Neural cell (in vitro differentiated cells): Measurements from ENCODE around the gene SUCO. TPM values are rescaled to one million over a fixed set of nuclear protein-coding genes. Genes with fewer than 3 reads are reported as not detected.

Source experiments
- H2AFZ ChIP-seq: fragments of 200-600, 300-800 bp; sonication (generic), shearing (Covaris generic); 2 replicates; pipeline ENCODE4 v1.6.0; 2014; ENCODE audit warnings: low read depth, mild to moderate bottlenecking, antibody characterized with exemption, low read length, moderate library complexity
- H3F3A ChIP-seq: fragments of 200-600 bp; shearing (Covaris generic); 2 replicates; pipeline ENCODE4 v1.6.1; 2016; ENCODE audit warnings: mild to moderate bottlenecking, moderate library complexity, mixed read lengths, antibody characterized with exemption, low read length; ENCODE audit not compliant: insufficient read depth, poor library complexity, severe bottlenecking
- H3K27ac ChIP-seq: fragments of 200-600, 300-800 bp; sonication (generic), shearing (Covaris generic); 2 replicates; pipeline ENCODE4 v1.5.1; 2014; ENCODE audit warnings: mild to moderate bottlenecking, low read length, moderate library complexity
- H3K27me3 ChIP-seq: fragments of 300-800, 200-600 bp; sonication (generic), shearing (Covaris generic); 2 replicates; pipeline ENCODE4 v1.6.0; 2014; ENCODE audit warnings: mild to moderate bottlenecking, low read depth, low read length, moderate library complexity; ENCODE audit not compliant: insufficient read depth
- H3K36me3 ChIP-seq: fragments of 300-800, 200-600 bp; sonication (generic), shearing (Covaris generic); 2 replicates; pipeline ENCODE4 v1.5.1; 2014; ENCODE audit warnings: mild to moderate bottlenecking, antibody characterized with exemption, low read length, moderate library complexity; ENCODE audit not compliant: insufficient read depth
- H3K4me2 ChIP-seq: fragments of 300-800, 200-600 bp; sonication (generic), shearing (Covaris generic); 2 replicates; pipeline ENCODE4 v1.6.0; 2014; ENCODE audit warnings: mild to moderate bottlenecking, low read length
- H3K4me3 ChIP-seq: fragments of 300-800, 200-600 bp; sonication (generic), shearing (Covaris generic); 2 replicates; pipeline ENCODE4 v1.5.1; 2014; ENCODE audit warnings: mild to moderate bottlenecking, low read length, moderate library complexity
- H3K79me2 ChIP-seq: fragments of 200-600 bp; shearing (Covaris generic); replicated peaks from 2 replicates; pipeline ENCODE4 v1.6.0; 2014; ENCODE audit warnings: mild to moderate bottlenecking, low read length, moderate library complexity; ENCODE audit not compliant: insufficient read depth
- H3K9ac ChIP-seq: fragments of 300-800, 200-600 bp; sonication (generic), shearing (Covaris generic); 2 replicates; pipeline ENCODE4 v1.6.1; 2016; ENCODE audit warnings: mild to moderate bottlenecking, low read length, mixed read lengths
- H3K9me2 ChIP-seq: fragments of 200-600 bp; shearing (Covaris generic); 2 replicates; pipeline ENCODE4 v1.6.1; 2016; ENCODE audit warnings: mild to moderate bottlenecking, low read length, mixed read lengths; ENCODE audit not compliant: insufficient read depth
- H3K9me3 ChIP-seq: fragments of 200-600, 300-800 bp; sonication (generic), shearing (Covaris generic); 2 replicates; pipeline ENCODE4 v1.6.1; 2016; ENCODE audit warnings: mild to moderate bottlenecking, mixed run types, low read length, moderate library complexity, mixed read lengths
- H4K20me1 ChIP-seq: fragments of 200-600 bp; shearing (Covaris generic); 2 replicates; pipeline ENCODE4 v1.6.1; 2016; ENCODE audit warnings: mild to moderate bottlenecking, mixed run types; ENCODE audit not compliant: insufficient read depth
- EP300 ChIP-seq: fragments of 450-650 bp; conservative IDR thresholded peaks from 2 replicates; pipeline ENCODE4 v1.6.1; 2014; ENCODE audit warnings: antibody characterized with exemption, mild to moderate bottlenecking, moderate library complexity; ENCODE audit not compliant: poor library complexity, severe bottlenecking
- EZH2 ChIP-seq: fragments of 200-600, 300-800 bp; shearing (Covaris generic), sonication (generic); IDR thresholded peaks from 2 replicates; pipeline ENCODE4 v1.6.1; 2014; ENCODE audit warnings: antibody characterized with exemption, low read length, borderline replicate concordance, mild to moderate bottlenecking; ENCODE audit not compliant: insufficient read depth, poor library complexity, severe bottlenecking
- MXI1 ChIP-seq: fragments of 450-650 bp; conservative IDR thresholded peaks from 2 replicates; pipeline ENCODE4 v1.6.1; 2014; ENCODE audit warnings: antibody characterized with exemption, mild to moderate bottlenecking; ENCODE audit not compliant: poor library complexity, severe bottlenecking
- POLR2AphosphoS5 ChIP-seq: IDR thresholded peaks from 2 replicates; pipeline ENCODE4 v1.6.1; 2012
- RAD21 ChIP-seq: fragments of 450-650 bp; conservative IDR thresholded peaks from 2 replicates; pipeline ENCODE4 v1.6.1; 2014; ENCODE audit warnings: antibody characterized with exemption, mild to moderate bottlenecking, moderate library complexity
- REST ChIP-seq: IDR thresholded peaks from 2 replicates; pipeline ENCODE4 v1.6.1; 2012; ENCODE audit warnings: borderline replicate concordance
- SMC3 ChIP-seq: fragments of 450-650 bp; conservative IDR thresholded peaks from 2 replicates; pipeline ENCODE4 v1.6.1; 2014; ENCODE audit warnings: antibody characterized with exemption, mild to moderate bottlenecking, moderate library complexity; ENCODE audit not compliant: poor library complexity
- TAF1 ChIP-seq: IDR thresholded peaks from 2 replicates; pipeline ENCODE4 v1.6.1; 2012; ENCODE audit warnings: low read depth
- polyA plus RNA-seq: library from polyadenylated mRNA; depleted of rRNA; stranded (reverse); fragments of >200 nt; gene quantifications from 2 replicates; pipeline ENCODE4 v1.2.3, GENCODE V29; 2014
- TF ChIP-seq, protein P1 (sequence below): fragments of 450-650 bp; IDR thresholded peaks from 2 replicates; pipeline ENCODE4 v1.5.1; 2014; ENCODE audit warnings: antibody characterized with exemption, mild to moderate bottlenecking, moderate library complexity; ENCODE audit not compliant: poor library complexity, severe bottlenecking

SUCO gene
- polyA plus RNA-seq, 1 donor from 2014 or later = 43.4 TPM

- Histone ChIP-seq H3K79me2 (no peaks in the 10 kb centered on the region), H3K9me3 (no peaks in the 10 kb centered on the region), H2AFZ (no peak overlapping the region), H3F3A (no peaks in the 10 kb centered on the region), H3K36me3 (peaks cover 11% of the 10 kb centered on the region), H3K4me2 (no peak overlapping the region), H3K9me2 (no peaks in the 10 kb centered on the region), H3K4me3 (no peak overlapping the region), H3K27me3 (no peaks in the 10 kb centered on the region), H3K9ac (no peak overlapping the region), H3K27ac (no peak overlapping the region), H4K20me1 (no peaks in the 10 kb centered on the region)
- TF ChIP-seq, protein P1, sequence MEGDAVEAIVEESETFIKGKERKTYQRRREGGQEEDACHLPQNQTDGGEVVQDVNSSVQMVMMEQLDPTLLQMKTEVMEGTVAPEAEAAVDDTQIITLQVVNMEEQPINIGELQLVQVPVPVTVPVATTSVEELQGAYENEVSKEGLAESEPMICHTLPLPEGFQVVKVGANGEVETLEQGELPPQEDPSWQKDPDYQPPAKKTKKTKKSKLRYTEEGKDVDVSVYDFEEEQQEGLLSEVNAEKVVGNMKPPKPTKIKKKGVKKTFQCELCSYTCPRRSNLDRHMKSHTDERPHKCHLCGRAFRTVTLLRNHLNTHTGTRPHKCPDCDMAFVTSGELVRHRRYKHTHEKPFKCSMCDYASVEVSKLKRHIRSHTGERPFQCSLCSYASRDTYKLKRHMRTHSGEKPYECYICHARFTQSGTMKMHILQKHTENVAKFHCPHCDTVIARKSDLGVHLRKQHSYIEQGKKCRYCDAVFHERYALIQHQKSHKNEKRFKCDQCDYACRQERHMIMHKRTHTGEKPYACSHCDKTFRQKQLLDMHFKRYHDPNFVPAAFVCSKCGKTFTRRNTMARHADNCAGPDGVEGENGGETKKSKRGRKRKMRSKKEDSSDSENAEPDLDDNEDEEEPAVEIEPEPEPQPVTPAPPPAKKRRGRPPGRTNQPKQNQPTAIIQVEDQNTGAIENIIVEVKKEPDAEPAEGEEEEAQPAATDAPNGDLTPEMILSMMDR = no peak
- TF ChIP-seq EZH2 (no peak), REST (no peak), POLR2AphosphoS5 (no peak), TAF1 (no peak), EP300 (no peak), RAD21 (no peak), SMC3 (no peak), MXI1 (no peak)
Observed at GRCh38 chr1:172581273-172581672, 48.3 kb downstream of the SUCO start.

DNA sequence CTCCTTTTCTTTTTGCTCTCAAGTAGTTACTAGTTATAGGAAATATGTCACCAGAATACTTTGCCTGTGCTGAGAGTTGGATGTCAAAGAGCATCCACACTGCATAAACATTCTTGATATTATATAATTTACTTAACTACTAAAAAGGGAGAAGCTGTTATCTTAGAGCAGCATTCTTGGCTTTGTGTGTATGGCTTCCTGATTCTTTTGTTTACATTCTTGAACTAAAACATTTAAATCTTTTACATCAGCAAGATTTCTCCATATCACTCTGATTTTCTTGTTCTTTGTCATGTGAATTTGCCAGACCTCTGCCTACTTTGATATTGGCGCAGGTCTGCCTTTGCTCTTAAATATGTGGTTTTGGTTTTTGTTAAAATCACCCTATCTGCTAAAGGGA, 48.8 kb downstream of the SUCO start:
- Histone ChIP-seq H3K27ac (no peak overlapping the region), H3K9ac (no peak overlapping the region), H3K9me2 (no peaks in the 10 kb centered on the region), H4K20me1 (no peaks in the 10 kb centered on the region), H3K4me3 (no peak overlapping the region), H3K79me2 (no peaks in the 10 kb centered on the region), H3K27me3 (no peaks in the 10 kb centered on the region), H3K9me3 (no peaks in the 10 kb centered on the region), H2AFZ (no peak overlapping the region), H3K36me3 (peaks cover 11% of the 10 kb centered on the region), H3F3A (no peaks in the 10 kb centered on the region), H3K4me2 (no peak overlapping the region)
- TF ChIP-seq SMC3 (no peak), MXI1 (no peak), REST (no peak), POLR2AphosphoS5 (no peak), TAF1 (no peak), RAD21 (no peak), EP300 (no peak), EZH2 (no peak)
- TF ChIP-seq, protein P1 = no peak
